Measurements from ENCODE around the gene LPCAT4. TPM values are rescaled to one million over a fixed set of nuclear protein-coding genes. Genes with fewer than 3 reads are reported as not detected.

Gene LPCAT4
- total and polyA plus RNA-seq, 9 of the 15 experiments (the other 6 are each of a cell fraction or from before 2014, with no cell fraction given): 7.3 to 34.3 (median 14.4) TPM

- TF ChIP-seq RBBP5 (IDR thresholded peaks at IDR 0.05; ENCODE audit: borderline replicate concordance, insufficient read depth, low read length, poor library complexity, severe bottlenecking): peak; percentile 36
- TF ChIP-seq ZC3H4 (CRISPR knock-in tag; IDR thresholded peaks at IDR 0.05; ENCODE audit: borderline replicate concordance): no peak
- no peak for TF ChIP-seq SIN3B (IDR thresholded peaks at IDR 0.05; ENCODE audit: low read depth)
- TF ChIP-seq MEIS2 (IDR thresholded peaks at IDR 0.05; ENCODE audit: partially characterized antibody): peak; percentile 87
- TF ChIP-seq MAZ (CRISPR knock-in tag; conservative IDR thresholded peaks at IDR 0.05 in 1 of 2, IDR thresholded peaks at IDR 0.05 in 1 of 2): peak; percentile 30 to 93; a peak in 2 of 4 replicates
- TF ChIP-seq ATF1 (CRISPR knock-in tag; IDR thresholded peaks at IDR 0.05): no peak
- TF ChIP-seq ATF1 (tag; IDR thresholded peaks at IDR 0.05): no peak
- TF ChIP-seq NCOR1 (IDR thresholded peaks at IDR 0.05): no peak
- peak in 1 of 3 experiments; percentile 13 for TF ChIP-seq YY1 (IDR thresholded peaks at IDR 0.05; ENCODE audit: borderline replicate concordance in 1 of 3, control insufficient read depth in 1 of 3, extremely low read depth in 1 of 3, insufficient read depth in 3 of 3, insufficient read length in 1 of 3, insufficient replicate concordance in 2 of 3, low read depth in 1 of 3, low read length in 2 of 3)
Observed at GRCh38 chr15:34366271-34367065, 528 bp downstream of the LPCAT4 start (continued).

Data from K562 (cell line).